ENCODE results near the gene LRFN2. TPM values are rescaled to one million over a fixed set of nuclear protein-coding genes. Genes with fewer than 3 reads are reported as not detected.

Gene LRFN2
- total RNA-seq, 1 donor from 2014 or later, result not detected

DNA sequence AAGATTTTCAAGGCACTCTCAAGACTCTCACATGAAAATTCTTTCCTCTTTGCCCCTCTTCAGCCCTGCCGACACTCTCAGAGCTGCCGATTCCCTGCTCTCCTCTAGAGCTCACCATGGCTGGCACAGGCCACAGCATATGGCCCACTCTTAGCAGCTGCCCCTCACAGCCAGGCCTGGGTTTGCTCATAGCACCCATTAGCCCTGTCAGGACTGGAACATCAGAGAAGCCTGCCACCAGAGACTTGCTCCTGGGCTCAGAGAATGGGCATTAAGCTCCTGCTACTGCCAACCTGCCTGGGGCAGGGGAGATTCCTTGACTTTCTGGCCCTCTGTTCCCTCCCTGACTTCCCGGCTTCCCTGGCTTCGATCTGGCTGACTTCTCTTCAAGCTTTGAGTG, 96.7 kb downstream of the LRFN2 start:
- no peak for DNase-seq (ENCODE audit: low spot score)
- intact Hi-C loops (cut with DNase I), result no loop called here

DNA sequence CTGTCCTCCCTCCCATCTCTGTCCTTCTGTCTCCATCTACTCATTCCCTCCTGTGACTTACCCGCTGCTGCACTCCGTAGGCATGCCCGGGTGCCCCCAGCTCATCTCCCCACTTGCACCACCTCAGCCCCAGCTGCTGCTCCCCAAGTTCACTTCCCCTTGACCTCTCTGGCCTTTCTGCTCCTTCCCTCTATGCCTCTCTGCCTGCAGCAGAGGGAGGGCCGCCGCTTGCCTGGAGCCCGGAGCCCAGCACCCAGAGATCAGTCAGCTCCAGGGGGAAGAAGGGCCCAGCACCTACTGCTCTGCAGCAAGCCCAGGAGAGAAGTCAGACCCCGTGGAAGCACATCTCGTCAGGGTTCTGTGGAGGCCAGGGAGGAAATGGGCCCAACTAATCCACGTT, 97.4 kb downstream of the LRFN2 start:
- no peak for DNase-seq (ENCODE audit: low spot score)
- intact Hi-C loops (cut with DNase I), result no loop called here

DNA sequence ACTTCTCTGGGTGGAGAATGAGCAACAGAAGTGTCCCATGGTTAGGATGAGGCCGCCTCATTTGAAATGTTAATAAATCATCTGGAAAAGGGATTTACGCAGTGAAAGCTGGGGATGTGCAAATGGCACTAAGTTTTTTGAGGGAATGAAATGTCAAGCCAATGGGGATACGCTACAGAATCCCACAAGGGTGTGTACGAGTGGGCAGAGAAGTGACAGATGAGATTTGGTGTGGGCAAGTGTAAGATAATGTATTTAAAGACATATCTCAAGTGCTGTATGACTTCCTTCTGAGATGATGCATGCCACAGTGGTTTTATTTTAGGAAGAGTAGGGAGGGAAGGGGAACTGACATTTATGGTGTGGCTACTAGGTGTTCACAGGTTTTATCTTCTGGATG, 100.6 kb downstream of the LRFN2 start:
- DNase-seq (ENCODE audit: low spot score), result no peak
- intact Hi-C loops (cut with DNase I), result no loop called here

DNA sequence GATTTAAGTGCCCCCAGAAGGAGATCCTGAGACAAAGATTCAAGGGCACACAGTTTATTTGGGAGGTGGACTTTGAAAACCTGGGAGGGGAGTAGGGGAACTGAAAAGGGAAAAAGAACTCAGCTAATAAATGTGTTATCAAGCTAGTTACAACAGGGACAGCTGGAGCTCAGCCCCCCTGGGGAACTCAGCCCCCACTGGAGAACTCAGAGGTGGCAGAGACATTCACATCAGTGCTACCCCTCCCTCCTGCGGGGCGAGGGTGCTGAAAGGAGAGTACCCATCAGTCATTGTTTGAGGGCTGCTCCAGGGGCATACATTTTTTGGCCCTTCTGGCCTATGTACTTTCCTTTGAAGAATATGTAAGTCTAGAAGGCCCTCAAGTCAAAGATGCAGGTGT, 101.4 kb downstream of the LRFN2 start:
- intact Hi-C loops (cut with DNase I), result no loop called here
- no peak for DNase-seq (ENCODE audit: low spot score)

DNA sequence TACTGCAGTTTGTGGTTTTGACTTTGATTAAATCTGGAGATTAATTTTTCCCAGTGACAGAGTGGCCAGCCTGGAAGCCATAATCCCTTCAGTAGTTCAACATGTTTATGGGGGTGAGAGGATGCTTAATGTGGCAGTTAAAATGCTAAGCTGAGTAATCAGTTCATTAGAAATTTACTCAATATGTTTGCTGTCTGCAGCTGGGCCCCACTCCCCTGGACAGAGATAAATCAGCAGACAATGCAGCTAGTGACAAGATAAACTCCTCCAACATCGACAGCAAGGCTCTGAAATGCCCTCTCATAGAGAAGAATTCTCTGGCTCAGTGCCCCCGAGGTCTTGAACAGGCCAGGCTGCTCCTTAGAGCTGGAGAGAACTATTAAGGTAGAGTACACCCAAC, 101.9 kb downstream of the LRFN2 start:
- intact Hi-C loops (cut with DNase I), result no loop called here
- DNase-seq (ENCODE audit: low spot score), result no peak

DNA sequence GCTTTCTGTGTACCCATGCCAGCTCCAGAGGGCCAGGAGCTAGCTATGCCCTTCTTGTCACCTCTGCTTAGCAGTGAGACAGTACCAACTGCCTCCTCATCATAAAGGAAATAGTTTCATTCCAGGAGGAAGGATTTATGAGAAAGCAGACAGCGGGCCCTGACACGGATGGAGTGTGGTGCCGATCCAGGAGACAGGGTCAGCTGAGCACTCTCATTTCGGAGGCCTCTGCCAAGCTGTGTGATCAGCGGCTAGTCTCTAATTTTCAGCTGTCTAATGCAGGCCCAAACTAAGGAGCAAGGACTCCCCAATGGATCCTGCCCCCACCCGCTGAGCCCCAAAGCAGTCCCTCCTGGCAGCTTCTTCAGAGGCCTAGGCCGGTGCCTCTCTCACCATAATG, 103.1 kb downstream of the LRFN2 start:
- DNase-seq (ENCODE audit: low spot score), result no peak
- intact Hi-C loops (cut with DNase I), result no loop called here

DNA sequence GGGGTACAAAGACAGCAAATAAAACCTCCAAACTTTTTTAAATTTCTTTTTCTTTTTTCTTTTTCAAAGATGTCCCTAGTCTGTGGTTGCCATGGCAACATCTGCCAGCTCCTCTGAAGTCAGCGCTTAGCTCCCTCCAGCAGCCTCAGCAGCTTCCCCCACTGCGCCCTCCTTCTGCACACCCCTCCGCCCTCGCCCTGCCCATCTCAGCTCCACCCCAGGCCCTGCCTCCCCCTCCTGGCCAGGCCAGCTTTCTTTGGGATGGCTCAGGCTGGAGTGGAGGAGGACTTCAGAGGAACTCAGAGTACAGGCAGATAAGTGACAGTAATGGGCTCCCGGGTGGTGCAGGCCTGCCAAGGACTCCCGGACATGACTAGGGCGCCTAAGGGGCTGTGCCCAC, 104.6 kb downstream of the LRFN2 start:
- no peak for DNase-seq (ENCODE audit: low spot score)
- intact Hi-C loops (cut with DNase I), result no loop called here

DNA sequence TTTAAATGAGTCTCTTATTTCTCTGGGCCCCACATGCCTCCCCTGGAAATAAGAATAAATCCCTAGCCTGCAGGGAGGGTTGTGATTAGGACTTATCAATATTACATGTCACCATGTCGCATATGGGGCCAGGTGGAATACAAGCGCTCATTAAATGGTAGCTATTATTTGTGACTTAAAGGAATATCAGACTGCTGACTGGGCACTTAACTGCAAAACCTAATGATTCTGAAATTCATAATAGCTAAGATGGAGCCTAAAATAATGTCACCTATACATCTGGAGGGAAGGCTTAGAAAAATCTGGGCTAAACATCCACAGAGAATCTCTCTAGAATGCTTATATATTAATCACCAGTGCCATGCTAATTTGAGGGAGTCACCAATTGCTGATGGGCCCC, 106.5 kb downstream of the LRFN2 start:
- no peak for DNase-seq (ENCODE audit: low spot score)
- intact Hi-C loops (cut with DNase I), result no loop called here

DNA sequence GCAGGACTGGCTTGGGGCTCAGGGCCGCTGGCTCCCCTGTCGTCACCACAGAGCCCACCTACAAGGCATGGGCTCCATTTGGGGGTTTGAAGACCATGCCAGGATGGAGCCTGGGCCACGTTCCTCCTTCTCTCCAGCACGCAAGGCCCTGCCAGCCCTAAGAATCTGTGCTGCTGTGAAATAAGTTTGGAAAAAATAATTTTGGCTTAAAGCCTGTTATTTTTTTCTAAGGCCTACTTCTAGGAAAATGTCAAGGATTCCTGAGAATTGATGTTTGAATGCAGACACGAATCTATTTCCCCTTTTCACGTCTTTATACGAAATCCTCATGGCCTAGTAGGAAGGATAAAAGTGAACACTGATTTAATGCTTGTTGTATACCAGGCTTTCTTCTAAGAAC, 107.5 kb downstream of the LRFN2 start:
- intact Hi-C loops (cut with DNase I), result no loop called here

DNA sequence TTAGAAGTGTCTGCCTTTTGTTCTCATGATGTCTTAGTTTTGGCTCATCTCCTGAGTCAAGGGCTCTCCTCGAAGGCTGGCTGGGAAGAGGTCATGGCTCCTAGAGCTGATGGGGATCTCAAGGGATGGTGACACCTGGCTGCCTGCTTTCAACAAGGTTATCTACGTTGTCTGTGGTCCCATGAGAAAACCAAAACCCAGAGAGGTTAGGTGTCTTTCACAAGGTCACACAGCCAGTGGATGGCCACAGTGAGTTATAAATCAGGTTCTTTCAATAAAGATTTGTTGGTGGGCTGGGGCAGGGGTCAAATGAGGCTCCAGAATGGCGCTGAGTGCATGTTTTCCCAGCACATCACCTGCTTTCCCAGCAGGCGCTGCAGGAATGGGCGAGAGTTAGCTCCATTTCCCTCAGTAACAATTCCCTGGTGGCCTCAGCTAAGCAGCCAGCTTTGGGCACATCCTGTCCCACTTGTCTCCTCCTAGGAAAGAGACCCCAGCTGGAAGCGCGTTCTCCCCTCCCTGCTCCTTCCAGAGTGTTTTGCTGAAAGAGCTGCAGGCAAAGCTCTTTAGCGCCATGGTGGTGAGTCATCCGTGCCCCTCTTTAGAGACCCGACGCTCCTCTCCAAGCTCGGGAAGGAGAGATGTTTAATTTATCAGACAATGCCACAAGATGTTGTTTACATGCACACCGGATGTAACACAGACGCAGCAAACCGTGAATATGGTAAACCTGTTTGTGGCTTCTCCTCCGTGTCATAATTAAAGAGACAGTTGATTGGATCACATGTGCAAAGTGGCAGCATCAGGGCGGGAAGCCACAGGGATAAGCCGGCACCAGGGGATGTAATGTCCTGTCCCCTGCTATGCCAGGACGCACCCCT, 109.7 kb downstream of the LRFN2 start:
- intact Hi-C loops (cut with DNase I), result no loop called here
- no peak for DNase-seq (ENCODE audit: low spot score)

More for the DNA sequence above, 107.5 kb downstream of the LRFN2 start:
- DNase-seq (ENCODE audit: low spot score), result no peak

DNA sequence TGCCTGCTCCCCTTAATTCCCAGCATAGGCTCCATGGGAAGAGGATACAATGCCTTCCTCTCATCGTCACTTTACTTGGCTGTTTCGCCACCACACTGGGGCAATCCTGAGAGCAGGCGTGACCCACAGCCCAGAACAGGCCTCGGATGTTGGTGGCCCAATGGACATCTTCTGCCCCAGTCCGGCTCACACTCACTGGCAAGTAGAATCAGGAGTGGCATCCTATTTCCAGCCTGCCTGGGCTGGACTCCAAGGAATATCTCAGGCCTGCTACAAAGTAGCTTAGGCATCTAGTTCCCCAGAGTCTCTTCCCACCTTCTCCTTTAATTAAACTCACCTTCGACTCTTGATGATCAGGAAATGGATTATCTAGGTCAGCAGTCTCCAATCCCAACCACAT, 110.5 kb downstream of the LRFN2 start:
- DNase-seq (ENCODE audit: low spot score), result no peak

DNA sequence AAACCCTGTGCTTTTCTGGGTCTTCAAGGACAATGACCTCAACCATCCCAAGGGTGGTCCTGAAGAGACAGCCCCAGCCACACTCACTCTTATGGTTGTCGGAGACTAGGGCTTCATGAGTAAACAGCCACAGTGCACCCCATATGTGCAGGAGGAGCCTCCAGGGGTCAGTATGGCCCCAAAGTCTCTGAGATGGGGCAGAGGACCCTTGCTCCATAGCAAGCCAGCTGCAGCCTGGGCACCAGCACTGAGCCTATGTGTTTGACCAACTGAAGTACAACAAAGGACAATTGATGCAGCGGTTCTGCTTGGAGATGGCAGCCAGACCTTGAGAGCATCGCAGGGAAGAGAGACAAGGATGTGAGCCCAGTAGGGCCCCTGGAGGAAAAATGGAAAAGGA, 112.2 kb downstream of the LRFN2 start:
- no peak for DNase-seq (ENCODE audit: low spot score)
- intact Hi-C loops (cut with DNase I), result no loop called here

More for the DNA sequence above, 110.5 kb downstream of the LRFN2 start:
- intact Hi-C loops (cut with DNase I), result no loop called here

DNA sequence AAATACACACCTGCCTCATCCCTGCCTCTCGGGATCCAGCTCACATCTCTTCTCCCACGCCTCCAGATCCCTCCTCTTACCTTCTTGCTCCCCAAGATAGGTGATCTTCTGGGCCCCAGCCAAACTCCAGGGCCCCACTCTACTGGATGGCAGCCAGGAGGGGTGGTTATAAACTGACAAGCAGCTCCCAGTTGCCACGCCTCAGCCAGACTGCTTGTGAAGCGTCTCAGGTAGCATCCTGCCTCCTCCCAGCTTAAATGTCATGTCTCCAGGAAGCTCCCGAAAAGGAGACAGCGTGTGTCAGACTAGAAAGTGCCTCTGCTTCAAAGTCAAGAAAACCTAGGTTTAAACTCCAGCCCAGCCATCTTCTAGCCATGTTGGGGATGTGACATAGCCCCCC, 114.1 kb downstream of the LRFN2 start:
- DNase-seq (ENCODE audit: low spot score), result no peak
- intact Hi-C loops (cut with DNase I), result no loop called here

DNA sequence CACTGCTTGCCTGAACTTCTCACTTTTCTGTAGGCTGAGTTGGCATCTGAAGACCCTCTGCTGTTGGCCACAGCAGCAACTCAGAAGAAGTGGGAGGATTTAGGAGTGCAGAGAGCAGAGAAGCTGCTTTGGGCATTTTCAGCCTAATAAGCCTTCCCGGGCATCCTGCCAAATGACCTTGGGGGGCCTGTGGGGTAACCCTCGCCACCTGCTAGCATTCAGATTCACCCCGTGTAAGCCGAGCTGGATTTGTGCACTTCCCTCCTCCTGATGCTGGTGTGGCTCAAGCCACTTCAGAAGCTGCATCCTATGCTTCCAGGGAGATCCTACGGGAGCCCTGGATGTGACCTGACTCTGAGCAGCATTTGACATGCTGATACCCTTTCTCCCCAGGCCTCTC, 114.8 kb downstream of the LRFN2 start:
- DNase-seq (ENCODE audit: low spot score), result no peak
- intact Hi-C loops (cut with DNase I), result no loop called here

DNA sequence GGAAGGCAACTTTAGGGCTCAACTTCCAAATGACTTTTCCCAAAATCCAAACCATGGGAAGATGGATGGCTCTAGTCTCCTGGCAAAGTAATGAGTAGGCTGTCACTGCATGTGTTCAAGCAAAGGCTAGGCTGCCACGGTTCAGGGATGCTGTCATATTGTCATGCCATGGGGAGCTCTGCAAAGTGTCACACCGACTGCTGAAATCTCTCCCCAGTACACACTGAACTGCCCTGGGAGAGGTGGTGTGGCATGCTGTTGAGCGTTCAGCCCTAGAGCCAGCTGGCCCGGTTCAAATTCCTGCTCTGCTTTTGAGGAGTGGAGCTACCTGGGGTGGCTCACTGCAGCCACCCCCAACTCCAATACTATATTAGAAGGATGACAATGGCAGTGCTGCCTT, 115.9 kb downstream of the LRFN2 start:
- DNase-seq (ENCODE audit: low spot score), result no peak
- intact Hi-C loops (cut with DNase I), result no loop called here

DNA sequence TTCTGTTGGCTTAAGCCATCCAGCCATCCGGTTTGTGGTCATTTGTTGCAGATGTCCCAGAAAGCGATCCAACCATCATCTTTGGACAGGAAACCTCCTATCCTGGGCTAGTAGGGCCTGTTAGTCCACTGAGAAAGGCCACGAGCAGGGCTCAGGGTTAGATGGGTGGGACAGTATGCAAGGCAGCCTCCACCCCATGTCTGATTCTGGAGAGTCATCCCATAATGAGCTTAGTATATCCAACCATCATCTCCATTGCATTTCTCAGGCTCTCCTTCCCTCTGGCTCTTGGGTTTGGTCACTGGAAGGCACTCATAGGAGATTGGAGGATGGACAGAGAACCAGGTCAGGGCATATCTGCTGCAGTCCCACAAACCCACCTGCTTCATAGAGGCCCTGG, 117.8 kb downstream of the LRFN2 start:
- intact Hi-C loops (cut with DNase I), result no loop called here
- DNase-seq (ENCODE audit: low spot score), result no peak

DNA sequence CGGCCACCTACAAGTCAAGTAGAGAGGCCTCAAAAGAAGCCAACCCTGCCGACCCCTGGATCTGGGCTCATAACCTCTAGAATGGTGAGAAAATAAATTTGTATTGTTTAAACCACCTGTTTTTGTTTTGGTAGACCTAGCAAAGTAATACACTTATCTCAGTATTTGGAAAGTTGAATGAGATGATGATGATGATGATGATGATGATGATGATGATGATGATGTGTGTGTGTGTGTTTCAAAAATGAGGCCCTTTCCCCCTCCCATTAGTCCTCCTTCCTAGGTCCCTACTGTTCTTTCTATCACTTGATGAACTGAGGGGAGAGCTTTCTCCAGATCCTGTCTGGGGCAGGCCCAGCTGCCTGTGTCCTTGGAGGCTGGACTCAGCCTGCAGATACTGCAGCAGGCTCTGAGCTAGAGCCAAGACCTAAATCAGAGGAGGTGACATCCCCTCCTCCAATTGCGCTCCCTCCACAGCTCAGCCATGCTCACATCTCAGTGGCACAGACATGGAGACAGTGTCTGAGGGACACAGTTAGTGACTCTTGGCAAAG, 120.1 kb downstream of the LRFN2 start:
- intact Hi-C loops (cut with DNase I), result no loop called here

DNA sequence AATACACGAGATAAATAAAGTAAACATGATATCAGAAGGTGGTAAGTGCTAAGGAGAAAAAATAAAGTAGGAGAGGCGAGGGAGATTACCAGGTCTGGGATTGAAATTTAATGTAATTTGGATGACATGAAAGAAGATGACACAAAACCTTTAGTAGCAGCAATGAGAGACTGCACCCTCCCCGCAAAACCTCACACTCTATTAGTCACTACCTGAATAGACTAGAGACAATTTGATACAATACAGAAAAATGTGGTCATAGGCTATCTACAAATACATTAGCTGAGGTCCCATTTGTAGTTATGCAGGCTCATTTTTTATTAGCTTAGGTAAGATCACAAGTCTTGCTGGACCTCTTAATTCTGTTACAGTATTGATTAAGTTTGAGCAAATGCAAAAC, 125.5 kb downstream of the LRFN2 start:
- intact Hi-C loops (cut with DNase I), result no loop called here
- DNase-seq (ENCODE audit: low spot score), result no peak

More for the DNA sequence above, 120.1 kb downstream of the LRFN2 start:
- DNase-seq (ENCODE audit: low spot score), result no peak

DNA sequence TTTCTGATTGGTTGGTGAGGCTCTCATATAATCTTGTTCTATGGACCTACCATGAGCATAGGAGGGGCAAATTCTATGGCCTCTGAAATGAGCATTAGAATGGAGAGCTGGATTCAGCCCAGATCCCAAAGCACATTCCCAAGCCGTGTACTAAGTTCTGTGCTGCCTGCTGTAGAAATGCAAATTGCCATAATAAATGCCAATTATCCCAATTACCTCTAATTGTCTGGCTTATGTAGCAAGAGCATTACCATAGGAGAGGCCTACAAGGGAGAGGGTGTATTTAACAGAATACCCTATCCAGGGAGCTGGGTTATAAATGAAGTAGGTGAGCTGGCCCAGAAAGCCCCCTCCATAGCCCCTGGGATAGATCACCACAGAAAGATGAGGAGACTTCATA, 126.8 kb downstream of the LRFN2 start:
- DNase-seq (ENCODE audit: low spot score), result no peak
- intact Hi-C loops (cut with DNase I), result no loop called here

DNA sequence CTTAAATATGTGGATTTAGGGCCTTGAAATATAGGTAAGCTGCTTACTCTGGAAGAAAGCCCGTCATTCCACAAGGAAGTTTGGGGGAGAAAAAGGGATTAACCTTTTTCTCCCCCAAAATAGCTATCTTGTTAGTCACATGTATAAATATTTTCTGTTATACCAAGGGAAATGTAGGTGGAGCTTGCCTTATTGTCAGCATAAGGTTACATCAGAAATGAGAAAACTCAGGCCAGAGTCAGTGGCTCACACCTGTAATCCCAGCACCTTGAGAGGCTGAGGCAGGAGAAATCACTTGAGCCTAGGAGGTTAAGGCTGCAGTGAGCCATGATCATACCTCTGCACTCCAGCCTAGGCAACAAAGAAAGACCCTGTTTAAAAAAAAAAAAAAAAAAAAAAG, 129.9 kb downstream of the LRFN2 start:
- DNase-seq (ENCODE audit: low spot score), result no peak
- intact Hi-C loops (cut with DNase I), result no loop called here

DNA sequence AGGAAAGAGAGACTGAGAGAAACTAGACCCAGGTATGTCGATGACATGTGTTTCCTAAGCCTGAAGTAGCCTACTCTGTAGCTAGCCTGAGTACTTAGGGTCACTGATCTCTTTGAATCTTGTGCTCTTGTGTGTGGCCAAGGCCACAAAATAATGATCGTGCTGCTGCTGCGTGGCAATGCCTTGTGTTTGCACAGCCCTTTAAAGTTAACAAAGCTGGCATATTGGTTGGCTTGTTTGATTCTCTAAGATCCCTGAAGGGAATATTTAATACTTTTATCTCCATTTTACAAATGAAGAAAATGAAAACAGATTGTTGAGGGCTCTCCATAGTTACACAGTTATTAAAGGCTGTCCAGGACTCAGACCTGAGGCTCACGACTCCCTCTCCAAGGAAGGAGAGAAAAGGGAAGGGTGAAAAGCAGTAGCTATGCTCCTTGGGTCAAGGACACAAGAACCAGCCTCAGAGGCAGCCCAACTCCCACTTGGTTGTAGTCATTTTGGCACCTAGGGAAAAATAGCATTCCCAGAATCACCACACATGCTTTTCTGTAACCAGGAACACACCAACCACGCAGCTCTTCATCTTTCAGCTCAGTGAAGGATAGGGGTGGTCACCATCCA, 130.7 kb downstream of the LRFN2 start:
- intact Hi-C loops (cut with DNase I), result no loop called here

More for the DNA sequence above, 130.7 kb downstream of the LRFN2 start:
- DNase-seq (ENCODE audit: low spot score), result no peak

Measured in cardiac septum (tissue), 1 donor.